ENCODE data around the gene CCT2.

GRCh38 chr12:69548687-69549086 lies 36.6 kb upstream of the CCT2 start:
- no peak for TF ChIP-seq CTCF (IDR thresholded peaks at IDR 0.05; ENCODE audit: poor library complexity, severe bottlenecking)
- no peak for TF ChIP-seq EP300 (conservative IDR thresholded peaks at IDR 0.05; ENCODE audit: poor library complexity, severe bottlenecking)
- TF ChIP-seq REST (IDR thresholded peaks at IDR 0.05; ENCODE audit: borderline replicate concordance) = no peak
- TF ChIP-seq EZH2 (IDR thresholded peaks at IDR 0.05; ENCODE audit: borderline replicate concordance, insufficient read depth, low read length, poor library complexity, severe bottlenecking) = no peak

Measured in neural cell (in vitro differentiated cells).